ENCODE data around the gene NCOA3. TPM values are rescaled to one million over a fixed set of nuclear protein-coding genes. Genes with fewer than 3 reads are reported as not detected.

The NCOA3 gene
- total RNA-seq, 1 donor = 53.3 TPM

- H3K4me3 ChIP-seq (ENCODE audit: low read depth, low read length) = no peak overlapping the region
- no peak for DNase-seq (ENCODE audit: low read depth)
- no peak for TF ChIP-seq CTCF (IDR thresholded peaks at IDR 0.05; ENCODE audit: insufficient read depth, low read length)
Observed at GRCh38 chr20:47656318-47656717, 154.6 kb downstream of the NCOA3 start.

GRCh38 chr20:47659904-47660601 is 158.4 kb downstream of the NCOA3 start:
- no peak for DNase-seq (ENCODE audit: low read depth)
- TF ChIP-seq CTCF (IDR thresholded peaks at IDR 0.05; ENCODE audit: insufficient read depth, low read length) = no peak
- H3K4me3 ChIP-seq (ENCODE audit: low read depth, low read length) = no peak overlapping the region

- no peak for DNase-seq (ENCODE audit: low read depth)
- no peak overlapping the region for H3K4me3 ChIP-seq (ENCODE audit: low read depth, low read length)
- no peak for TF ChIP-seq CTCF (IDR thresholded peaks at IDR 0.05; ENCODE audit: insufficient read depth, low read length)
Observed at GRCh38 chr20:47660602-47660905, 158.9 kb downstream of the NCOA3 start.

GRCh38 chr20:47660983-47661700 is 159.5 kb downstream of the NCOA3 start:
- DNase-seq (ENCODE audit: low read depth) = no peak
- H3K4me3 ChIP-seq (ENCODE audit: low read depth, low read length) = no peak overlapping the region
- TF ChIP-seq CTCF (IDR thresholded peaks at IDR 0.05; ENCODE audit: insufficient read depth, low read length) = no peak

GRCh38 chr20:47661714-47662113 is 160.0 kb downstream of the NCOA3 start:
- no peak for TF ChIP-seq CTCF (IDR thresholded peaks at IDR 0.05; ENCODE audit: insufficient read depth, low read length)
- H3K4me3 ChIP-seq (ENCODE audit: low read depth, low read length) = no peak overlapping the region
- DNase-seq (ENCODE audit: low read depth) = no peak

- peak; percentile 17 for DNase-seq (ENCODE audit: low read depth)
- no peak overlapping the region for H3K4me3 ChIP-seq (ENCODE audit: low read depth, low read length)
- no peak for TF ChIP-seq CTCF (IDR thresholded peaks at IDR 0.05; ENCODE audit: insufficient read depth, low read length)
Observed at GRCh38 chr20:47662483-47663353, 161.0 kb downstream of the NCOA3 start.

All from fibroblast of the aortic adventitia (primary cell).